ENCODE data around the gene LDLRAD3.

Gene LDLRAD3

GRCh38 chr11:36051235-36052144, 107.6 kb downstream of the LDLRAD3 start:
- no peak for DNase-seq

- no peak for DNase-seq
Measured at GRCh38 chr11:36053281-36053680, 109.4 kb downstream of the LDLRAD3 start.

- no peak for DNase-seq
Measured at GRCh38 chr11:36053862-36054261, 110.0 kb downstream of the LDLRAD3 start.

- DNase-seq, result no peak
Measured at GRCh38 chr11:36054628-36055027, 110.8 kb downstream of the LDLRAD3 start.

GRCh38 chr11:36056160-36056751, 112.4 kb downstream of the LDLRAD3 start:
- DNase-seq, result no peak

GRCh38 chr11:36057379-36058042, 113.6 kb downstream of the LDLRAD3 start:
- DNase-seq, result no peak

GRCh38 chr11:36059660-36060059, 115.8 kb downstream of the LDLRAD3 start:
- no peak for DNase-seq

GRCh38 chr11:36060926-36061325, 117.1 kb downstream of the LDLRAD3 start:
- no peak for DNase-seq

GRCh38 chr11:36061471-36061870, 117.6 kb downstream of the LDLRAD3 start:
- DNase-seq, result no peak

- no peak for DNase-seq
Measured at GRCh38 chr11:36062796-36063365, 119.0 kb downstream of the LDLRAD3 start.

- DNase-seq, result no peak
Measured at GRCh38 chr11:36065436-36065835, 121.6 kb downstream of the LDLRAD3 start.

- DNase-seq, result no peak
Measured at GRCh38 chr11:36066891-36067290, 123.0 kb downstream of the LDLRAD3 start.

GRCh38 chr11:36069576-36070212, 125.8 kb downstream of the LDLRAD3 start:
- no peak for DNase-seq

- DNase-seq, result no peak
Measured at GRCh38 chr11:36070213-36070953, 126.5 kb downstream of the LDLRAD3 start.

- DNase-seq, result no peak
Measured at GRCh38 chr11:36070954-36071330, 127.1 kb downstream of the LDLRAD3 start.

- no peak for DNase-seq
Measured at GRCh38 chr11:36071917-36072500, 128.1 kb downstream of the LDLRAD3 start.

- no peak for DNase-seq
Measured at GRCh38 chr11:36073411-36074203, 129.7 kb downstream of the LDLRAD3 start.

- no peak for DNase-seq
Measured at GRCh38 chr11:36074941-36075431, 131.1 kb downstream of the LDLRAD3 start.

- no peak for DNase-seq
Measured at GRCh38 chr11:36077368-36077767, 133.5 kb downstream of the LDLRAD3 start.

- no peak for DNase-seq
Measured at GRCh38 chr11:36077886-36078685, 134.2 kb downstream of the LDLRAD3 start.

Data from central memory CD4-positive, alpha-beta T cell (primary cell).